GM21447 (cell line): ENCODE results near the gene SOX6.

Source experiments
- ATAC-seq: cut with Tn5 transposase; IDR thresholded peaks from one replicate; pipeline ENCODE4 v1.9.1; 2021; ENCODE audit not compliant: unreplicated experiment

The SOX6 gene

GRCh38 chr11:16011396-16011795, 344.9 kb downstream of the SOX6 start:
- no peak for ATAC-seq

- no peak for ATAC-seq
Observed at GRCh38 chr11:16009021-16009420, 347.3 kb downstream of the SOX6 start.

- no peak for ATAC-seq
Observed at GRCh38 chr11:16007514-16007913, 348.8 kb downstream of the SOX6 start.

- ATAC-seq: no peak
Observed at GRCh38 chr11:16002942-16003341, 353.4 kb downstream of the SOX6 start.

GRCh38 chr11:16001899-16002426, 354.4 kb downstream of the SOX6 start:
- no peak for ATAC-seq

GRCh38 chr11:16001044-16001568, 355.2 kb downstream of the SOX6 start:
- no peak for ATAC-seq

- no peak for ATAC-seq
Observed at GRCh38 chr11:16000065-16000464, 356.3 kb downstream of the SOX6 start.

GRCh38 chr11:15993345-15993744, 363.0 kb downstream of the SOX6 start:
- no peak for ATAC-seq

GRCh38 chr11:15991215-15991614, 365.1 kb downstream of the SOX6 start:
- ATAC-seq: no peak

- ATAC-seq: no peak
Observed at GRCh38 chr11:15989685-15990084, 366.7 kb downstream of the SOX6 start.

- ATAC-seq: no peak
Observed at GRCh38 chr11:15988693-15989231, 367.6 kb downstream of the SOX6 start.

GRCh38 chr11:15988016-15988550, 368.3 kb downstream of the SOX6 start:
- no peak for ATAC-seq

- ATAC-seq: no peak
Observed at GRCh38 chr11:15987046-15987445, 369.3 kb downstream of the SOX6 start.

GRCh38 chr11:15985860-15986139, 370.5 kb downstream of the SOX6 start:
- ATAC-seq: no peak

- no peak for ATAC-seq
Observed at GRCh38 chr11:15985127-15985859, 371.1 kb downstream of the SOX6 start.

- no peak for ATAC-seq
Observed at GRCh38 chr11:15981292-15981691, 375.1 kb downstream of the SOX6 start.

- ATAC-seq: no peak
Observed at GRCh38 chr11:15977116-15977515, 379.2 kb downstream of the SOX6 start.

- ATAC-seq: no peak
Observed at GRCh38 chr11:15976433-15977045, 379.8 kb downstream of the SOX6 start.

- ATAC-seq: no peak
Observed at GRCh38 chr11:15975742-15976141, 380.6 kb downstream of the SOX6 start.

- no peak for ATAC-seq
Observed at GRCh38 chr11:15972838-15973237, 383.5 kb downstream of the SOX6 start.

- ATAC-seq: no peak
Observed at GRCh38 chr11:15971215-15971546, 385.2 kb downstream of the SOX6 start.
